RWPE1 (cell line): Measurements from ENCODE around the gene MPZL3.
A peak's percentile ranks its signal among the peaks of the same experiment; 100 is the strongest.

Experiments used
- CTCF ChIA-PET: fragments of 350-600 bp; sonication (Branson Sonifier 250); formaldehyde crosslinking; extraction: SDS; loops from one replicate; lab custom pipeline; 2021; lab: Yijun Ruan, JAX
- POLR2A ChIA-PET: fragments of 400-600 bp; formaldehyde crosslinking; extraction: SDS; loops from one replicate; lab custom pipeline; 2020; ENCODE audit warnings: antibody characterized with exemption; ENCODE audit not compliant: low non-redundant PET; lab: Yijun Ruan, JAX
- DNase-seq: peaks from one replicate; pipeline ENCODE4 v3.0.0; 2012; ENCODE audit warnings: low spot score
- H3K27ac ChIP-seq: fragments of 450-650 bp; 2 replicates; pipeline ENCODE4 v1.5.1; 2017
- TF ChIP-seq, protein P1 (sequence below): fragments of 450-650 bp; conservative IDR thresholded peaks from 2 replicates; pipeline ENCODE4 v1.5.1; 2017; ENCODE audit warnings: low read depth, mild to moderate bottlenecking

MPZL3 gene

DNA sequence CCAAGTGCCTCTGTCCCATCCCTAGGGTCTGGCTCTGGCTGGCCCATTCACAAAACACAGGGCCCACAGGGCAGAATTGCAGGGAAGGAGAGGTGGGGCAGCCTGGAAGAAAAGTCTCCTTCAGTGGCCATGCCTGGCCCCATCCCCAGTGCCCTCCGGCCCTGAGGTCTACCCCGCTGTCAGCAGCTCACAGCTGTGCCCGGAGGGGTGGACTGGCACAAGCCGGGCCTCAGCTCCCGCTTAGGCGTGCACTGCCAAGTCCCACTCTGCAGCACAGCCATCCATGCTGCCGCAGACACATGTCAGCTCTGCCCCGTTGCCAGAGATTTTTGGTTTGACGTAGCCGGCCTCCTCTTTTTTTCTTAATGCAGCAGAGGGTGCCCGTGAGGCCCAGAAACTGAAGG is 71.9 kb downstream of the MPZL3 start:
- ChIA-PET CTCF (interaction anchor here (0.6 to 2.5 kb wide), 5 partner anchors 9 to 54 kb away, joined by 3 to 23 read pairs (median 3); no protein-coding TSS in a partner anchor), POLR2A (no interaction called here)
- peak overlapping the region; percentile 10; the same call in 1 of the 2 replicates for H3K27ac ChIP-seq
- TF ChIP-seq, protein P1, sequence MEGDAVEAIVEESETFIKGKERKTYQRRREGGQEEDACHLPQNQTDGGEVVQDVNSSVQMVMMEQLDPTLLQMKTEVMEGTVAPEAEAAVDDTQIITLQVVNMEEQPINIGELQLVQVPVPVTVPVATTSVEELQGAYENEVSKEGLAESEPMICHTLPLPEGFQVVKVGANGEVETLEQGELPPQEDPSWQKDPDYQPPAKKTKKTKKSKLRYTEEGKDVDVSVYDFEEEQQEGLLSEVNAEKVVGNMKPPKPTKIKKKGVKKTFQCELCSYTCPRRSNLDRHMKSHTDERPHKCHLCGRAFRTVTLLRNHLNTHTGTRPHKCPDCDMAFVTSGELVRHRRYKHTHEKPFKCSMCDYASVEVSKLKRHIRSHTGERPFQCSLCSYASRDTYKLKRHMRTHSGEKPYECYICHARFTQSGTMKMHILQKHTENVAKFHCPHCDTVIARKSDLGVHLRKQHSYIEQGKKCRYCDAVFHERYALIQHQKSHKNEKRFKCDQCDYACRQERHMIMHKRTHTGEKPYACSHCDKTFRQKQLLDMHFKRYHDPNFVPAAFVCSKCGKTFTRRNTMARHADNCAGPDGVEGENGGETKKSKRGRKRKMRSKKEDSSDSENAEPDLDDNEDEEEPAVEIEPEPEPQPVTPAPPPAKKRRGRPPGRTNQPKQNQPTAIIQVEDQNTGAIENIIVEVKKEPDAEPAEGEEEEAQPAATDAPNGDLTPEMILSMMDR = no peak
- peak; percentile 34 for DNase-seq

- DNase-seq = no peak
- H3K27ac ChIP-seq = no peak overlapping the region
- TF ChIP-seq, protein P1 = no peak
- ChIA-PET CTCF (no interaction called here), POLR2A (no interaction called here)
Measured at GRCh38 chr11:118176778-118177134, 75.4 kb downstream of the MPZL3 start.
